ENCODE data around the gene SOWAHA. TPM values are rescaled to one million over a fixed set of nuclear protein-coding genes. Genes with fewer than 3 reads are reported as not detected.
A peak's percentile ranks its signal among the peaks of the same experiment; 100 is the strongest.

The SOWAHA gene
- total and polyA plus RNA-seq, 2 donors (not counting 1 experiment from before 2014, with no cell fraction given): not detected

- Mint-ChIP-seq H3K4me3 (no peak overlapping the region), H3K9me3 (ENCODE audit: insufficient read depth) (no peaks in the 10 kb centered on the region), H3K4me1 (peaks cover 18% of the 10 kb centered on the region), H3K27me3 (peaks cover 38% of the 10 kb centered on the region), H3K27ac (no peak overlapping the region)
- H3K4me1 ChIP-seq (ENCODE audit: control insufficient read depth in 2 of 2, insufficient read depth in 2 of 2, low read length in 2 of 2): peaks cover 33 to 37% of the 10 kb centered on the region in 2 donors
- H3K9me3 ChIP-seq (ENCODE audit: control extremely low read depth in 1 of 3, control insufficient read depth in 2 of 3, insufficient read depth in 1 of 3, low read length in 2 of 3): peaks cover 0 to 4% (median 0%) of the 10 kb centered on the region in 3 donors
- peaks cover 0 to 80% (median 40%) of the 10 kb centered on the region in 4 experiments for H3K27me3 ChIP-seq (replicated peaks in 1 of 4; ENCODE audit: control extremely low read depth in 1 of 4, control insufficient read depth in 3 of 4, insufficient read depth in 4 of 4, low read length in 3 of 4)
- H3K79me2 ChIP-seq (ENCODE audit: control insufficient read depth, insufficient read depth, low read length): no peaks in the 10 kb centered on the region
- intact Hi-C loops (cut with micrococcal nuclease): no loop called here
- ChIA-PET CTCF (interaction anchor here (0.6 to 1.9 kb wide), 5 partner anchors 8 to 297 kb away, joined by 3 to 5 read pairs (median 3); no protein-coding TSS in a partner anchor), POLR2A (no interaction called here)
- no peaks in the 10 kb centered on the region for H4K20me1 ChIP-seq (ENCODE audit: control insufficient read depth, insufficient read depth, low read length, poor library complexity, severe bottlenecking)
- H3K36me3 ChIP-seq (replicated peaks in 1 of 2; ENCODE audit: control extremely low read depth in 1 of 2, control insufficient read depth in 1 of 2, extremely low read depth in 1 of 2, insufficient read depth in 2 of 2, low read length in 1 of 2): no peaks in the 10 kb centered on the region
- ATAC-seq (ENCODE audit: low read depth): no peak
- H3K4me3 ChIP-seq (ENCODE audit: control extremely low read depth in 1 of 5, extremely low read depth in 1 of 5, insufficient read depth in 1 of 5, low read depth in 2 of 5, low read length in 4 of 5): no peak overlapping the region
- TF ChIP-seq EZH2 (IDR thresholded peaks at IDR 0.05; ENCODE audit: borderline replicate concordance, insufficient read depth, low read depth, low read length, poor library complexity, severe bottlenecking): no peak
- TF ChIP-seq, protein P1, sequence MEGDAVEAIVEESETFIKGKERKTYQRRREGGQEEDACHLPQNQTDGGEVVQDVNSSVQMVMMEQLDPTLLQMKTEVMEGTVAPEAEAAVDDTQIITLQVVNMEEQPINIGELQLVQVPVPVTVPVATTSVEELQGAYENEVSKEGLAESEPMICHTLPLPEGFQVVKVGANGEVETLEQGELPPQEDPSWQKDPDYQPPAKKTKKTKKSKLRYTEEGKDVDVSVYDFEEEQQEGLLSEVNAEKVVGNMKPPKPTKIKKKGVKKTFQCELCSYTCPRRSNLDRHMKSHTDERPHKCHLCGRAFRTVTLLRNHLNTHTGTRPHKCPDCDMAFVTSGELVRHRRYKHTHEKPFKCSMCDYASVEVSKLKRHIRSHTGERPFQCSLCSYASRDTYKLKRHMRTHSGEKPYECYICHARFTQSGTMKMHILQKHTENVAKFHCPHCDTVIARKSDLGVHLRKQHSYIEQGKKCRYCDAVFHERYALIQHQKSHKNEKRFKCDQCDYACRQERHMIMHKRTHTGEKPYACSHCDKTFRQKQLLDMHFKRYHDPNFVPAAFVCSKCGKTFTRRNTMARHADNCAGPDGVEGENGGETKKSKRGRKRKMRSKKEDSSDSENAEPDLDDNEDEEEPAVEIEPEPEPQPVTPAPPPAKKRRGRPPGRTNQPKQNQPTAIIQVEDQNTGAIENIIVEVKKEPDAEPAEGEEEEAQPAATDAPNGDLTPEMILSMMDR (IDR thresholded peaks at IDR 0.05): no peak
- DNase-seq: no peak
- WGBS (ENCODE audit: insufficient coverage): 87% methylated on average over 7 of the region's 7 CpGs
- no peak overlapping the region for H3K9ac ChIP-seq (ENCODE audit: low read length)
- no peak overlapping the region for H2AFZ ChIP-seq (ENCODE audit: insufficient read depth, low read depth, low read length, poor library complexity, severe bottlenecking)
- H3K27ac ChIP-seq (ENCODE audit: low read length in 2 of 2): no peak overlapping the region
- H3K4me2 ChIP-seq (replicated peaks; ENCODE audit: low read depth, low read length, poor library complexity, severe bottlenecking): peak overlapping the region; percentile 41
Measured at GRCh38 chr5:132823481-132824050, 10.5 kb downstream of the SOWAHA start.

GRCh38 chr5:132824426-132824825 lies 11.3 kb downstream of the SOWAHA start:
- intact Hi-C loops (cut with micrococcal nuclease): no loop called here
- no peaks in the 10 kb centered on the region for H3K79me2 ChIP-seq (ENCODE audit: control insufficient read depth, insufficient read depth, low read length)
- H3K4me2 ChIP-seq (replicated peaks; ENCODE audit: low read depth, low read length, poor library complexity, severe bottlenecking): no peak overlapping the region
- H3K36me3 ChIP-seq (replicated peaks in 1 of 2; ENCODE audit: control extremely low read depth in 1 of 2, control insufficient read depth in 1 of 2, extremely low read depth in 1 of 2, insufficient read depth in 2 of 2, low read length in 1 of 2): no peaks in the 10 kb centered on the region
- no peak for TF ChIP-seq EZH2 (IDR thresholded peaks at IDR 0.05; ENCODE audit: borderline replicate concordance, insufficient read depth, low read depth, low read length, poor library complexity, severe bottlenecking)
- TF ChIP-seq, protein P1 (IDR thresholded peaks at IDR 0.05): no peak
- CTCF ChIA-PET: interaction anchor here (0.6 to 1.9 kb wide), 5 partner anchors 13 to 139 kb away, joined by 3 to 5 read pairs (median 3); no protein-coding TSS in a partner anchor
- H3K9me3 ChIP-seq (ENCODE audit: control extremely low read depth in 1 of 3, control insufficient read depth in 2 of 3, insufficient read depth in 1 of 3, low read length in 2 of 3): peaks cover 0 to 4% (median 0%) of the 10 kb centered on the region in 3 donors
- POLR2A ChIA-PET: no interaction called here
- H3K27ac Mint-ChIP-seq: no peak overlapping the region
- H3K27me3 ChIP-seq (replicated peaks in 1 of 4; ENCODE audit: control extremely low read depth in 1 of 4, control insufficient read depth in 3 of 4, insufficient read depth in 4 of 4, low read length in 3 of 4): peaks cover 0 to 88% (median 47%) of the 10 kb centered on the region in 4 experiments
- H3K9me3 Mint-ChIP-seq (ENCODE audit: insufficient read depth): no peaks in the 10 kb centered on the region
- no peak overlapping the region for H3K9ac ChIP-seq (ENCODE audit: low read length)
- no peaks in the 10 kb centered on the region for H4K20me1 ChIP-seq (ENCODE audit: control insufficient read depth, insufficient read depth, low read length, poor library complexity, severe bottlenecking)
- peaks cover 38% of the 10 kb centered on the region for H3K27me3 Mint-ChIP-seq
- H3K27ac ChIP-seq (ENCODE audit: low read length in 2 of 2): no peak overlapping the region
- H3K4me3 Mint-ChIP-seq: peak overlapping the region; percentile 47
- H3K4me1 ChIP-seq (ENCODE audit: control insufficient read depth in 2 of 2, insufficient read depth in 2 of 2, low read length in 2 of 2): peaks cover 31 to 39% of the 10 kb centered on the region in 2 donors
- no peak overlapping the region for H2AFZ ChIP-seq (ENCODE audit: insufficient read depth, low read depth, low read length, poor library complexity, severe bottlenecking)
- ATAC-seq (ENCODE audit: low read depth) (no peak), DNase-seq (no peak)
- H3K4me3 ChIP-seq (ENCODE audit: control extremely low read depth in 1 of 5, extremely low read depth in 1 of 5, insufficient read depth in 1 of 5, low read depth in 2 of 5, low read length in 4 of 5): no peak overlapping the region
- 90% methylated on average over 2 of the region's 3 CpGs for WGBS (ENCODE audit: insufficient coverage)
- H3K4me1 Mint-ChIP-seq: peaks cover 21% of the 10 kb centered on the region
